ENCODE data around the gene PPP2R5A.

Gene PPP2R5A

GRCh38 chr1:212284744-212285684 is at the start of gene PPP2R5A:
TSS of gene PPP2R5A (plus strand) at chr1:212285410. CDS start at chr1:212286111, 701 bp downstream.
- DNase-seq (ENCODE audit: low read depth in 2 of 2): peak; percentile 95

- DNase-seq (ENCODE audit: low read depth in 2 of 2): no peak
These were observed 49.4 kb upstream of the PPP2R5A start for GRCh38 chr1:212235857-212236256.

- DNase-seq (ENCODE audit: low read depth in 2 of 2): no peak
These were observed 48.5 kb upstream of the PPP2R5A start for GRCh38 chr1:212236664-212237220.

GRCh38 chr1:212237651-212238050 is 47.6 kb upstream of the PPP2R5A start:
- no peak for DNase-seq (ENCODE audit: low read depth in 2 of 2)

- DNase-seq (ENCODE audit: low read depth in 2 of 2): no peak
These were observed 46.7 kb upstream of the PPP2R5A start for GRCh38 chr1:212238552-212238951.

- DNase-seq (ENCODE audit: low read depth in 2 of 2): no peak
These were observed 43.7 kb upstream of the PPP2R5A start for GRCh38 chr1:212241501-212241900.

- no peak for DNase-seq (ENCODE audit: low read depth in 2 of 2)
These were observed 43.3 kb upstream of the PPP2R5A start for GRCh38 chr1:212241957-212242287.

- DNase-seq (ENCODE audit: low read depth in 2 of 2): no peak
These were observed 42.8 kb upstream of the PPP2R5A start for GRCh38 chr1:212242288-212242984.

- DNase-seq (ENCODE audit: low read depth in 2 of 2): no peak
These were observed 42.3 kb upstream of the PPP2R5A start for GRCh38 chr1:212242985-212243308.

GRCh38 chr1:212244441-212244840 is 40.8 kb upstream of the PPP2R5A start:
- DNase-seq (ENCODE audit: low read depth in 2 of 2): no peak

GRCh38 chr1:212247179-212247721 is 38.0 kb upstream of the PPP2R5A start:
- no peak for DNase-seq (ENCODE audit: low read depth in 2 of 2)

GRCh38 chr1:212247988-212248387 is 37.2 kb upstream of the PPP2R5A start:
- DNase-seq (ENCODE audit: low read depth in 2 of 2): no peak

GRCh38 chr1:212254853-212255363 is 30.3 kb upstream of the PPP2R5A start:
- DNase-seq (ENCODE audit: low read depth in 2 of 2): no peak

- no peak for DNase-seq (ENCODE audit: low read depth in 2 of 2)
These were observed 29.4 kb upstream of the PPP2R5A start for GRCh38 chr1:212255705-212256307.

- no peak for DNase-seq (ENCODE audit: low read depth in 2 of 2)
These were observed 28.8 kb upstream of the PPP2R5A start for GRCh38 chr1:212256369-212256768.

- no peak for DNase-seq (ENCODE audit: low read depth in 2 of 2)
These were observed 28.1 kb upstream of the PPP2R5A start for GRCh38 chr1:212257157-212257556.

GRCh38 chr1:212259693-212260480 is 25.3 kb upstream of the PPP2R5A start:
- DNase-seq (ENCODE audit: low read depth in 2 of 2): no peak

GRCh38 chr1:212260557-212261355 is 24.5 kb upstream of the PPP2R5A start:
- DNase-seq (ENCODE audit: low read depth in 2 of 2): no peak

- DNase-seq (ENCODE audit: low read depth in 2 of 2): no peak
These were observed 23.8 kb upstream of the PPP2R5A start for GRCh38 chr1:212261361-212261929.

- no peak for DNase-seq (ENCODE audit: low read depth in 2 of 2)
These were observed 18.2 kb upstream of the PPP2R5A start for GRCh38 chr1:212267017-212267416.

Measured in stimulated activated CD4-positive, alpha-beta T cell treated with anti-CD3 and anti-CD28 coated beads, Interleukin-12 subunit alpha, Interleukin-12 subunit beta, amount 100 ng/mL, for 24 hours (primary cell).